CD4-positive, alpha-beta T cell treated with Interleukin-15 for 1 hour (primary cell): ENCODE measurements around the gene MBD6.
"Not testable (repeated sequence)": the region's sequence is repeated elsewhere in the genome, so short reads cannot be mapped to it uniquely, and the experiment has no call there.

ENCODE experiments used
- DNase-seq: peaks from one replicate; pipeline ENCODE4 v3.0.0-alpha.2; 2020

The MBD6 gene

GRCh38 chr12:57550641-57551549 lies 28.3 kb downstream of the MBD6 start:
- no peak for DNase-seq

- DNase-seq: no peak
Measured at GRCh38 chr12:57551637-57552305, 29.1 kb downstream of the MBD6 start.

GRCh38 chr12:57552306-57552651 lies 29.7 kb downstream of the MBD6 start:
- no peak for DNase-seq

GRCh38 chr12:57552835-57553313 lies 30.2 kb downstream of the MBD6 start:
- DNase-seq: no peak

GRCh38 chr12:57553343-57554202 lies 30.9 kb downstream of the MBD6 start:
- no peak for DNase-seq

- DNase-seq: no peak
Measured at GRCh38 chr12:57554453-57554852, 31.8 kb downstream of the MBD6 start.

- no peak for DNase-seq
Measured at GRCh38 chr12:57554897-57555296, 32.3 kb downstream of the MBD6 start.

GRCh38 chr12:57558864-57559263 lies 36.2 kb downstream of the MBD6 start:
- DNase-seq: no peak

GRCh38 chr12:57560516-57560915 lies 37.9 kb downstream of the MBD6 start:
- DNase-seq: no peak

- DNase-seq: not testable (repeated sequence)
Measured at GRCh38 chr12:57561117-57561516, 38.5 kb downstream of the MBD6 start.

- DNase-seq: no peak
Measured at GRCh38 chr12:57563358-57563757, 40.7 kb downstream of the MBD6 start.

- no peak for DNase-seq
Measured at GRCh38 chr12:57564178-57564740, 41.6 kb downstream of the MBD6 start.

- no peak for DNase-seq
Measured at GRCh38 chr12:57568838-57569237, 46.2 kb downstream of the MBD6 start.

- DNase-seq: no peak
Measured at GRCh38 chr12:57569858-57570257, 47.2 kb downstream of the MBD6 start.

GRCh38 chr12:57570438-57570837 lies 47.8 kb downstream of the MBD6 start:
- not testable (repeated sequence) for DNase-seq

GRCh38 chr12:57571926-57572762 lies 49.5 kb downstream of the MBD6 start:
- no peak for DNase-seq

- DNase-seq: no peak
Measured at GRCh38 chr12:57574795-57575194, 52.2 kb downstream of the MBD6 start.

GRCh38 chr12:57575771-57576612 lies 53.4 kb downstream of the MBD6 start:
- DNase-seq: no peak

- no peak for DNase-seq
Measured at GRCh38 chr12:57576613-57577160, 54.1 kb downstream of the MBD6 start.

- DNase-seq: no peak
Measured at GRCh38 chr12:57577981-57578758, 55.5 kb downstream of the MBD6 start.
